GM19468 (cell line): Measurements from ENCODE around the gene PLEKHJ1.

Experiments used
- ATAC-seq: cut with Tn5 transposase; IDR thresholded peaks from one replicate; pipeline ENCODE4 v1.9.1; 2021; ENCODE audit warnings: mild to moderate bottlenecking, moderate library complexity, moderate number of reproducible peaks; ENCODE audit not compliant: unreplicated experiment; ENCODE audit errors: extremely low read depth

Gene PLEKHJ1

DNA sequence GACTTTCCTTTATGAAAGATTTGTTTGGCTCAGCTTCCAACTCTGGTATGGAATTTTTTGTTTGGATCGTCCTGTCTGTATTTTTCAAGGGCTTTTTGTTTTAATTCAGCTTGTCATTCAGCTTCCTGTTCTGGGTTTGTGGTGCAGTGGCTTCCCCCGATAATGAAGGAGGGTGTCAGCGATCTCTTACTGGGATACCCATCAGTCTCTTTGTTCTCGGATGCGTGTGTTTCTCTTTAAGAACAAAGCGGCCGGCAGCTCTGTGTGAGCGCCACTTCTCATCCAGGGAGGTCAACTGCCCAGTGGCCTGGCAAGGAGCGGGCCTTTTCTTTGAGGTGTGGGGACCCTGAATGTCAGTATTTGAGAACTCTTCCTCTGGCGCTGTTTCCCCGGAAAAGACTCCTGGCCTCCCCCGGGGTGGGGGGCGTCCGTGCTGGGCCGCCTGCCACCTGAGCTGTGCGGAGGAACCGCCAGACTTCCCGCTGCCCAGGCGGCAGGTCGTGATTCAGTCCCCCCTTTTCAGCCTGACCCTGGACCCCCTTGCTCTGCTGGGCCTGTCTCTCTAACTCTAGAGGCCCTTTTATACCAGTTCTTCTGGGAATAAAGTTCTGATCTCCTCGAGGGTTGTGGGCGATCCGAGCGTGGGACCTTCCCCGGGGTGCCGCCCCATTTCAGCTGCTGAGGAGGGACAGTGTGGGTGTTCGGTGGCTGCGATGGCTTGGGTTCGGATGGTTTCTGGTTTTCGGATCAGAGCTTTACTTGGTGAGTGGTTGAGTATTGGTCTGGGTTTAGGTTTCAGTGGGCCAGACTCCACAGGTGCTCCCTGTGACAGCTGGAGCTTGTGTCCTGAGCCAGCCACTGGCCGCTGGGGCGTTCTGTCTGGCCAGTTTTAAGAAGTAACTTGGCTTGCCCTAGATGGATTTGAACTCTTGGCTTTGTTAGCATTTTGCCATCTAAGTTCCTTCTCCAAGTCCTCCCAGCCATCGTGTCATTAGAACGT, 3.9 kb upstream of the PLEKHJ1 start:
- ATAC-seq = no peak

DNA sequence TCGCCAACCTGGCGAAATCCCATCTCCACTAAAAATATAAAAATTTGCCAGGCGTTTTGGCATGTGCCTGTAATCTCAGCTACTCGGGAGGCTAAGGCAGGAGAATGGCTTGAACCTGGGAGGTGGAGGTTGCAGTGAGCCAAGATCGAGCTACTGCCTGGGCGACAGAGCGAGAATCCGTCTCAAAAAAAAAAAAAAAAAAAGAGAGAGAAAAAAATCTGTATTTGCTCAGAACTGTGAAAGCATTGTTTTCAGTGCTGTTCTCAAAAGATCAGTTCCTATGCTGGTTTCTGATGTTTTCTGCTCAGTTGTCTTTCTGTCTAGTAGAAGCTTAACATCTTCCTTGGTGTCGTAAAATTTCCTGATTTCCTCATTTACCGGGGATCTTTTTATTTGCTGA, 3.0 kb upstream of the PLEKHJ1 start:
- no peak for ATAC-seq

DNA sequence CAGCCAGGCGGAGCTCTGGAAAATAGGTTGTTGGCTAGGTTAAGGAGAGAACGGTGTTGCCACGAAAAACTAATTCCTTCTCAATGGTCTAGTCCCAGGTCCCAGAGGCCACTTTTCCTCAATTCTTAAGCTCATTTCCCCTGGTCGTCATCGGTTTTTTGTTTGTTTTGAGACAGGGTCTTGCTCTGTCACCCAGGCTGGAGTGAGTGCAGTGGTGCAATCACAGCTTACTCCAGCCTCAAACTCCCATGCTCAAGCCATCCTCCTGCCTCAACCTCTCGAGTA, 1.7 kb upstream of the PLEKHJ1 start:
- no peak for ATAC-seq

DNA sequence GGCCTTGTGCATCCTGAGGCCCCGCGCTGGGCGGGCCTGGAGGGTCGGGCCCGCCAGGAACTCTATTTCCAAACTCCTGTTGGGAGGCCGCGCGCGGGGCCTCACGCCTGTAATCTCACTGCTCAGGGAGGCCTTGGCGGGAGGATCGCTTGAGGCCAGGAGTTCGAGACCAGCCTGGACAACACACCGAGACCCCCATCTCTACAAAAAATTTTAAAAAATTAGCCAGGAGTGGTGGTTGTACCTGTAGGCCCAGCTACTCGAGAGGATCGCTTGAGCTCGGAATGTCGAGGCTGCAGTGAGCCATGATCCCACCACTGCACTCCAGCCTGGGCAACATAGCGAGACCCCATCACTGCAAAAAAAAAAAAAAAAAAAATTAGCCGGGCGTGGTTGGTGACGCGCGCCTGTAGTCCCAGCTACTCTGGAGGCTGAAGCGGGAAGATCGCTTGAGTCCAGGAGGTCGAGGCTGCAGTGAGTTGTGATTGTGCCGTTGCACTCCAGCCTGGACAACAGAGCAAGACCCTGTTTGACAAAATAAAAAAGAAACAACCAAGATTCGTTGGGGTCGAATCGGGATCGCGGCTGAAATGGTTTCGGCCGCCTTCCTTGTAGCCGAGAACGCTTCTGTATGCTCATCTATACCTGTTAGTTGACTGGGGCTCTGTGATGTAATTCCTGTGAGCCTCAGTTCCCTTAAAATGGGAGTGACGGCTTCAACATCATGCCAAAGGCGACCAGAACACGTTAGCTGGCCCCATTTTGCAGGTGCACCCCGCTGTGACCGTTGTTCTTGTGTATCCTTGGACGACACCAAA, 1.1 kb upstream of the PLEKHJ1 start:
- no peak for ATAC-seq

DNA sequence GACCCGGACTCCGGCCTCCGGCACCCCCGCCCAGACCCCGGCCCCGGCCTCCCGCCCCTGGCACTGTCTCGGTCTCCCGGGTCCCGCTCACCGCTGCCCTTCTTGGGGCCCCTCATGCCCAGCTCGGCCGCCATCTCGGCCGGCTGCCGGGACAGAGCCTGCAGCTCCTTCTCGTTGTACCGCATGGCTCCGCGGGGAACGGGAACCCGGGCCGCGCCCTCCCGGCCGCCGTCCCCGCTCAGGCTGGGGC, 140 bp downstream of the PLEKHJ1 start:
- ATAC-seq = no peak

DNA sequence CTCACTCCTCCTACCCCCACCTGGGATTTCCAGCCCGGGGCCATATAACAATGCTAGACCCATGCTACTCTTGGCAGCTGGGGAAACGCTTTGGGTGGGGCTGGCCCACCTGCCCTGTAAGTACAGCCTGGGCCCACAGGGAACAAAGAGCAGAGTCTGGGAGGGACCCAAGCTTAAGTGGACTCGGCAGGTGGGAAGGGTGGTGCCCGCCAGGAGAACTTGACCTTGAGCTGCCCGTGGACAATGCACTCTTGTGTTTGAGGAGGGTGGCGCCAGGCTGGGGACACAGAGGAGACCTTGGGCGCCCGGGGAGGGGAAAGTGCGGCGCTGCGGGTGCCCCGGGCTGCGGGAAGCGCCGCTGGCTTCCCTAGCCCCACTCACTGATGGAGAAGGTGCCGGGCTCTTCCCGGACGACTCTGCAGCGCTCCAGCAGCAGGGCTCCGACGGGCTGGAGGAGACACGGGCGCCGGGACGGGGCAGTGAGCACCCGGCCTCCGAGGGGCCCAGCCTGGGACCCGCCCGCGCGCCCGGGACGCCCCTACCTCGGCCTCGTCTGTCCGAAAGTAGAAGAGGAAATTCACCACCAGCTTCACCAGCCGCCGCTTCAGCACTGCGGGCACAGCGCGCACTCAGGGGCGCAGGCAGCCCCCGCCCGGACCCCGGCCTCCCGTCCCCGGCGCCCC, 607 bp downstream of the PLEKHJ1 start:
- no peak for ATAC-seq

DNA sequence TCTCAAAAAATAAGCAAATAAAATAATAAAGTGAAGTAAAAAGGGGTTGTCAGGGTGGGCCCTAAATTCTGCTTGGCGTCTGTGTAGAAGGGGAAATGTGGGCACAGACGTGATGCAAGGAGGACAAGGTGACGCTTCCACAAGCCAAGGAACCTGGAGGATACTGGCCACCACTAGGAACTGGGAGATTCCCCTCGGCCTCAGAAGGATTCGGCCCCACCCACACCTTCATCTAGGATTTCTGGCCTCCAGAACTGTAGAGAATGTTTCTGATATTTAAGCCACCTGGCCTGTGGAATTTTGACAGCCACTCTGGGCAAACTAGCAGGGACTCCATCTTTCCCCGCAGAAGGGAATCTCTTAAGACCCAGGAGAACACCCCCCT, 1.1 kb downstream of the PLEKHJ1 start:
- no peak for ATAC-seq

DNA sequence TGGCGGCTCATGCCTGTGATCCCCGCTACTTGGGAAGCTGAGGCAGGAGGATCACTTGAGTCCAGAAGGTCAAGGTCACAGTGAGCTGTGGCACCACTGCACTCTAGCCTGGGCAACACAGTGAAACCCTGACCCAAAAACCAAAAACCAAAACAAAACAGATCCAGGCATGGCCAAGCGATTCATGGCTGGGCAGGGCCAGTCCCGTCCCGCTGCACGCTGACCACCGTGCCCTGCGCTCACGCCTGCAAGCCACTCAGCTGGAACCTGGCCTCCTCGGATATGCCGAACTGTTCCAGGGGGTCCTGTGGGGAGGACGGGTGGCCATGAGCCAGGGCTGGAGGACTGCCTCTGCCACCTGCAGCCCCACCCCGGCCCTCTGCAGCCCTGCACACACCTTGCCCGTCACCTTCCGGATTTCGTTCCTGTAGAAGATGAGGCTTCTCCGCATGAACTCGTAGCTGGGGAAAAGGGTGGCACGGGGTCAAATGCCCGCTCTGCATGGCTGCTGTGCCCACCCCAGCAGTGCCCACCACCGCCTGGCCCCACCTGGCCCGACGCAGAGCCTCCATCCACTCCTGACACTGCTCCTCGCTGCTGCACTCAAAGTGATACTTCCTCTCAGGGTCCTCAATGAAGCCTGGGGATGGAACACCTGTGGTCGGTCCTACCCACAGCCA, 2.4 kb downstream of the PLEKHJ1 start:
- no peak for ATAC-seq

DNA sequence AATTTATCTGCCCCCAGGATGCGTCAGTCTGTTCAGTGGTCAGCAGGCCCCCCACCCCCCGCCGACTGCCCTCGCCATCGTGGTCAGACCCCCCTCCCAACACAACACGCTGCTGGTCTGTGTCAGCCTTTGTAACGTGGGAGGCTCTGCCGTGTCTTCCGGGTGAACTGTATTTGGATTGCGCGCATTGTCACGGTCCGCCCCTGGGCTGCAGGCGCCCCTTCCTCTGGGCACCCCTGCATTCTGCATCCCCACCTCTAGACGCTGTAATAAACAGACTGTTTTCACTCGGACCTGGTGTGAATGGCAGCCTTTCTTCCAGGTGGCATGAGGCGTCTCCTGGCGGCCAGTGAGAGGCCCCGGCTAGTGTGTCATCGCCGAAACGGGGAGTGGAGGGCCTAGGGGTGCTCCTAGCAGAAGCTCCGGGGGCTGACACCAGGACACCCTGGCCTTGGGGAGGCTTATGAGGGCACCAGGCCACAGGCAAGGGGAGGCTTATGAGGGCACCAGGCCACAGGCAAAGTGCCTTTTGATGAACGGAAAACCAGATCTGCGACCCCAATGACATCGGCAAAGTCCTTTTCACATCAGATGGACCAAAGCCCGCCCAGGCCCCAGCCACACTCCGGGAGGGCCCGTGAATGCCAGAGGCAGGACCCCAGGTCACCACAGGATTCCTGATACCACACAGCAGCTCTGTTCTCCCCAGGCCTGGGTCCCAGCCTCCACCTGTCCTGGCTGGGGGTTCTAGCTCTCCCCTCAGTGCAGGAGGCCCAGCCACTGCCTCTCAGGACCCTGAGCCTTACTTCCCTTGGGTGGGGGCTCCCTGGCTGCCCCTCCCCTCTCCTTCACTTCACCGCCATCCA, 3.6 kb downstream of the PLEKHJ1 start:
- ATAC-seq = no peak

DNA sequence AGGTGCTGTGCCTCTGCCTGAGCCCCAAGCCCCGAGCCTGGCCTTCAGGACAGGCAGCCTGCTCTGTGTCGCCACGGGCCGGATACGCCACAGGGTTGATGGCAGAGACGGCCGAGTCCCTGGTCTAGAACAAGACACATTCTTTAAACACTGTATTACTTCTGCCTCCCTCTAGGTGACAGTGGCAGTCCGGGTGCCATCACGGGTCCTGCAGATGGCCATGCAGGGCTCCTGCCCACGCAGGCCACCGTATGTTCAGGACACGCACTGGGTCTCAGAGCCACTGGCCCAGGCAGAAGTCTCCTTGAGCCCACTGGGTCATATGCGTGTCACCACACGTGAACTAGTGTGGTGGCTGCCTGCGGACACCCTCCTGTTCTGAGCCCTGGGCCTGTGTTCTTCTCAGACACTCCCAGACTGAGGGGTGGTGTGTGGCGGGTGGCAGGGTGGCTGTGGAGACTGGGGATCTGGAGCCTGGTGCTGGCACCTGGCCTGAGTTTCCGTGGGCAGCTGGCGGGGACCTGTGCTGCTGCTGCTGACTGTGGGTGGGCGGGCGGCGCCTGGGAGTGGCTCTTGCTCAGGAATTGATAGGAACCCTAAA, 4.4 kb downstream of the PLEKHJ1 start:
- no peak for ATAC-seq

DNA sequence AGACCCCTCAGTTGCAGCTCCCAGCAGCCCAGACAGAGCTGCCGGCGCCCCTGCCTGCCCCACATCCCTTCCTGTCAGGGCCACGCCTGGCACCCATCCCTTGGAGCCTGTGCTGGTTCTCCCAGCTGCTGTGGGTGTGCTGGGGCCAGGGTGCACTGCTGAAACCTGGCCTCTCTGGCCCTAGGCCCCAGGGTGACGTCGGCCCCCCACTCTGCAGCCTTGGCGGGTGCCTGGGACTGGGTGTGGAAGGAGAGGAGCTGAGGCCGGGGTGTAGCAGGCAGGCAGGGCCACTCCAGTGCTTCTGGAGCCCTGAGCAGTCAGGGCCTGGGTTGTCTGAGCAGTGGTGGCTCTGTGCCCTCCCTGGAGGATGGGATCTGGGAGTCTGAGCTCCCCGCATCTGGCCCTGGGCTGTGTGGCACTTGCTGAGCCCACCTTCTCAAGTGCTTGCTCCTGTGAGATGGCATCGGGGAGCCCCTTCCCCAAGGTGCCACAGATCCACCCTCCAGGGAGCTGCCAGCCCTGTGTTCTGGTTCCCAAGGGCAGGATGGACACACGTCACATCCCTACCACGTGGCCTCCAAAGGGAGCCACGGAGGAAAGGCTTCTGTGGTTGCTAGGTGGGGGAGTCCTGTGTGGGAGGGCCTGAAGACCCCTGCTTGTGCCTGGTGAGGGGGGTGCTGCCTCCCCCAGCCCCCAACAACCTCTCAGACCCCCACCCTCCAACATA, 5.2 kb downstream of the PLEKHJ1 start:
- ATAC-seq = no peak

DNA sequence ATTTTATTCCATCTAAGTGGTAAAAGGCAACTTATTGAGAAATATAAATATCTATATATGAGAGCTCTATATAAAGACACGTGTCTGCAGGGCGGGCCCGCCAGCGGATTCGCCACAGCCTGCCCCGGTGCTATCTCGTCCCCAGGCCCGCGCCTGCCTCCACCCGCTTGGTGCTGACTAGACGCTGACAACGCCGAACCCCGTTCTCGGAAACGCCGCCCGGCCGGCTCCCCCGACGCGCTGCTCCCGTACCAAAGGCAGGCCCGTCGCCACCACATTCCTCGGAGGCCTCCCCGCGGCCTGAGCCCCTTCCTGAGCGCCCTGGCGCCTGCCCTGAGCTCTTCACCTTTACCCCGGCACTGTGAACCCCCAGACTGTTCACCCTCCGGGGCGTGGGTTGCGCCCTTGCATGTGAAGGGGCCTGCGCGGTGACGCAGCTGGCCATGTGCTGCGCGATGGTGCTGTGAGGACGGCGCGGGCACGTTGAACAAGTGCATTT, 6.0 kb downstream of the PLEKHJ1 start:
- no peak for ATAC-seq

DNA sequence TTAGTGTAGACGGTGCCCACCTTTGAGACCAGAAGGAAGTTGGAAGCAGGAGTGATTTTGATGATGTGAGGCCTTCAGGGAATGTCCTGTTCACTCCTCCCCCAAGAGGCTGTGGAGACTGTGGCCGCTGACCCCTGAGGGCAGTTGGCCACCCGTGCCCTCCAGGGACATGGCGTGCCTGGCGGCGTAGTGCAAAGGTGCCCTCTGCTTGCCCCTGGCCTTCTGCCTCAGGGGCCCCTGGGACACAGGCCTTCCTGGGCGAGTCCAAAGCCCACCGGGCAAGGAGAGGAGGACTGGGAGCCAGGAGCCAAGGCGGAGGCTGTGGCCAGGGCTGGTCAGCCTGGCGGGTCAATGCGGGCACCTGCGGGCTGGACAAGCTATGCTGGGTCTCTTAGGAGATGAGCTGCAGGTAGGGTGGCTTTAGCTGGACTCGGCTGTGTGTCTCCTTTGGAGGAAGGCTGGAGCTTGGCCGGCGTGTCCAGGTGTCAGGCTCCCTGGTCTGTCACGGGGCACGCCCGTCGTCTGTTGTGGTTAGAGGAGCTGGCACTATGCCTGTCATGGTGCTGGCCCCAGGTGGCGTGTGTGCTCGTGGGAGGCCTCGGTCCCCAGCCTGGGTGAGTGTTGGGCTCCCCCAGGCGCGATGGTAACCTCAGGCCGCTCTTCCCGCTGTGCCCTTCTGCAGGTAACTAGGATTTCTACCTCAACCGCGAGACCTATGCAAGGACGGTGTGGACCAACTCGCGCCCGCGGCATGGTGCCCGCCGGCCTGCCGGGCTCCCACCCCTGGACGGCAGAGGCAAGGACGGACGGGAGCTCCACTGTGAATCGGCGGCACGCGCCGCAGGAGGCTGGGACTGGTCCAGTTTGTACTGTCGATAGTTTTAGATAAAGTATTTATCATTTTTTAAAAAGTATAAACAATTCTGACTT, 6.8 kb downstream of the PLEKHJ1 start:
- no peak for ATAC-seq

DNA sequence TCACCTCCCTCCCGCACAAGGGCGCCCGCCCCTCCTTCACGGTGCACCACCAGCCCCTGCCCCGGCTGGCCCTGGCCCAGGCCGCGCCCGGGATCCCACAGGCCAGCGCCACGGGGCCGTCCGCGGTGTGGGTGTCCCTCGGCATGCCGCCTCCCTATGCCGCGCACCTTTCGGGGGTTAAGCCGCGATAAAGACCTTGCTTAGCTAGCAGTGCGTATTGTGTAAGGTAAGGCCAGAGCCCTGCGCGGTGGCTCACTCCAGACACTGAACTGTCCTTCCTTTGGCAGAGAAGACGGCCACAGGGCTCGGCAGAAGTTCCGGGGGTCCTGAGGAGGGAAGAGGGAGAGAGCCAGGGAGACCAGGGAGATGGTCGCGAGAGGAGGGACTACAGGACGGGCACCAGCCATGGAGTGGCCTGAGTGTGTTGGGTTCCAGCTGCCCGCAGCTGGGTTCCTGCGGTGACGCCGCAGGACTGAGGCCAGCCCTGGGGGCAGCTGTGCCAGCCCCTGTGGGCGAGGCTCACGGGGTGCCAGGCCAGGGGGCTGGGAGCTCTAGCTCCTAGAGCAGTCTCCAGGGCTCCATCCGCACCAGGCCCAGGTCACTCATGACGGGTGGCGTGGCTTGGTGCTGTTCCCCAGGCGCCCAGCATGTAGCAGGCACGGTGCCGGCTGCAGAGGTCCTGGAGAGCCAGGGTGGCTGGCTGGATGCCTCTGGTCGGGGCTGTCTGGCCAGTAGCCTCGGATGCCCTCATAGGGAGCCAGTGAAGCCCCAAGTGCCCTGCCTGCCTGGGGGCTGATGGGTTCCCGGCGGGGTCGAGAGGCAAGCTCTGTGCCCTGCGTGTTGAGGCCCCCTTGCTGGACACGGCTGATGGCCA, 7.7 kb downstream of the PLEKHJ1 start:
- ATAC-seq = no peak

DNA sequence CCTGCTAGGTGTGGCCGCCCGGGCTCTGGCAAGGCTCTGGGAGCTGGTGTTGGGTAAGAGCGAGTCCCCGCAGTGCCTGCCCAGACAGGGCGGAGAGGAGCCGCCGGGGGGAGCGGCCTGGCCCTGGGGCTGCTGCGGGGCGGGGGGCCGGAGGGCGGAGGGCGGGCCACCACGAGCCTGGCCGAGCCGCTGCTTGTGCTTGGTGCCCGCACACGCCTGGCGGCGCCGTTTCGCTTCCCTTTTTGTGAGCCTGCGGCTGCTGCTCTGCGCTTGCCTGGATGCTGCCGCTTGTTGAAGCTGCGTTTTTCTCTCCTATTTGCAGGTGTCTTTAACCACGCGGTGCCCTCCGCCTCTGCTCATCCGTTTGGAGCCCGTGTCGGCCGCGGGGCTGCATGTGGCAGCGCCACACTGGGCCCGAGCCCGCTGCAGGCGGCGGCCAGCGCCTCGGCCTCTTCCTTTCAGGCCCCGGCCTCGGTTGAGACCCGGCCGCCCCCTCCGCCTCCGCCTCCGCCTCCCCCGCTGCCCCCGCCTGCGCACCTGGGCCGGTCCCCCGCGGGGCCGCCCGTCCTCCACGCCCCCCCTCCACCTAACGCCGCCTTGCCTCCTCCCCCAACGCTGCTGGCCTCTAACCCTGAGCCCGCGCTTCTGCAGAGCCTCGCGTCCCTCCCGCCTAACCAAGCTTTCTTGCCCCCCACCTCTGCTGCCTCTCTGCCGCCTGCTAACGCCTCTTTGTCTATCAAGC, 8.5 kb downstream of the PLEKHJ1 start:
- no peak for ATAC-seq

DNA sequence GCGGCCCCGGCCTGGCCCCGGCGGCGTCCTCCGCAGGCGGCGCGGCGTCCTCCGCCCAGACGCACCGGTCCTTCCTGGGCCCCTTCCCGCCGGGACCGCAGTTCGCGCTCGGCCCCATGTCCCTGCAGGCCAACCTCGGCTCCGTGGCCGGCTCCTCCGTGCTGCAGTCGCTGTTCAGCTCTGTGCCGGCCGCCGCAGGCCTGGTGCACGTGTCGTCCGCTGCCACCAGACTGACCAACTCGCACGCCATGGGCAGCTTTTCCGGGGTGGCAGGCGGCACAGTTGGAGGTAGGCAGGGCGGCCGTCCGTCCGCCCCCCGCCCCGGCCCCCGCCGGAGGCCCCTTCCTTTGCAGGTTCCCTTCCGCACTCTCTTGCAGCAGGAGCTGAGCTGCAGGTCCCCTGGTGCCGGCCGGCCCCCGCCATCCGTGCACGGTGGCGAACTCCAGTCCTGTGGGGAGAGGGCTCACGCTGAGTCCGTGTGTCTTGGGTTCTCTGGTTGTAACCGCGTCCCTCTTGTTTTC, 9.2 kb downstream of the PLEKHJ1 start:
- ATAC-seq = no peak
